GM18502 (cell line): ENCODE results near the gene OXCT2.
"Not testable (repeated sequence)": the region's sequence is repeated elsewhere in the genome, so short reads cannot be mapped to it uniquely, and the experiment has no call there.

Source experiments
- ATAC-seq: cut with Tn5 transposase; IDR thresholded peaks from one replicate; pipeline ENCODE4 v1.9.1; 2021; ENCODE audit warnings: mild to moderate bottlenecking; ENCODE audit not compliant: unreplicated experiment, poor library complexity

The OXCT2 gene

GRCh38 chr1:39787964-39788363, 16.8 kb upstream of the OXCT2 start:
- not testable (repeated sequence) for ATAC-seq

DNA sequence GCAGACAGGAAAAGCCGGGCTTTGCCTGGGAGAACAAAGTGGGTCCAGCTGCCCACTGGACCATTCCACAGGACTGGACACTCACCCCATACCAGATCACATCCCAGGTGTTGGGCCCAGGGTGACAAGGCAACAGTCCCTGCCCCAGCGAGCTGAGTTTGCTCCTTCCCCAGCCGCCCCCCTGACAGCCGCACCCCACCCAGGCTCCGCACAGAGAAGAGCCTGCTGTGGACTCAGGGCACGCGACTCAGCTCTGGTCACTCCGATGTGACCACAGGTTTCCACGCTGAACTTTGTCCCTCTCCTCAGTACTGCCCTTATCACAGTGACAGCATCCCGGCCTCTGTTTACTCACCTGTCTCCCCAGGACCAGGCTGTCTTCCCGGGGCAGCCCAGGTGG, 16.3 kb upstream of the OXCT2 start:
- ATAC-seq = no peak

GRCh38 chr1:39787108-39787375, 15.9 kb upstream of the OXCT2 start:
- not testable (repeated sequence) for ATAC-seq

GRCh38 chr1:39786303-39787107, 15.4 kb upstream of the OXCT2 start:
- ATAC-seq = not testable (repeated sequence)

GRCh38 chr1:39782685-39783084, 11.5 kb upstream of the OXCT2 start:
- not testable (repeated sequence) for ATAC-seq

GRCh38 chr1:39782103-39782502, 11.0 kb upstream of the OXCT2 start:
- no peak for ATAC-seq

GRCh38 chr1:39781349-39781715, 10.2 kb upstream of the OXCT2 start:
- no peak for ATAC-seq

- no peak for ATAC-seq
Measured at GRCh38 chr1:39779821-39780220, 8.7 kb upstream of the OXCT2 start.

DNA sequence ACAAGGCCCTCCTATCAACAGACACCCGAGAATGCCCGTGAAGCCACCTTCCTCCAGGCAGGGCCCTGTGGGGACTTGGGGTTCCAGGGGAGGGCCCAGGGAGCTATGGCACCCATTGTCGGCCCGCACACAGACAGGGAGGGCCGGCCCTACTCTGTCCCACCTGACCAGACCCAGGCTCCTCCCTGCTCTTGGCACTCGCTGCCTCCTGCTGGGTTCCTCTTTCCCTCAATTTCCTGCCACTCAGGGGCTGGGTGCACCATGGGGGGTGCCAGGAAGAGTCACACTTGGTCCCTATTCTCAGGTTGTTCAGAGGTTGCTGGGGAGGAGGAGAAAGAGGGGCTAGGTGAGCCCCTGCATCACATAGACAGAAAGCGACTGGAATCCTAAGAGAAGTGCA, 8.0 kb upstream of the OXCT2 start:
- ATAC-seq = no peak

- ATAC-seq = not testable (repeated sequence)
Measured at GRCh38 chr1:39778463-39779099, 7.4 kb upstream of the OXCT2 start.

GRCh38 chr1:39777896-39778295, 6.7 kb upstream of the OXCT2 start:
- not testable (repeated sequence) for ATAC-seq

- no peak for ATAC-seq
Measured at GRCh38 chr1:39777306-39777705, 6.2 kb upstream of the OXCT2 start.

DNA sequence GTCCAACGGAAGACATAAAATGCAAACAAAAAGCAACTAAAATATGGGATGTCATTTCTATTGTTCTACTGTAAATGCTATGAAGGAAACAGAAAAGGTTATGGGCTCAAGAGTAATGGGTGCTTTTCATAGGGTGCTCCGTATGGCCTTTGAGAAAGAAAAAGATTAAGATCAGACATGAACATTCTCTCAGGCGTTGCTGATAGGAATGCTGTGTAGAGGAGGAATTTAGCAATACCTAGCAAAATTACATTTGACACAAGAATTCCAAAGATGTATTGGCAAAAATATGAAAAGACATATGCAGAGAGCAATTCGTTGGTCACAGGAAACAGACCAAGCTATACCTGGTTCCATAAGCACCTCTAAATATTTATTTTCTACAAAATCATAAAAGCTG, 5.7 kb upstream of the OXCT2 start:
- ATAC-seq = no peak

GRCh38 chr1:39776400-39776713, 5.2 kb upstream of the OXCT2 start:
- no peak for ATAC-seq

DNA sequence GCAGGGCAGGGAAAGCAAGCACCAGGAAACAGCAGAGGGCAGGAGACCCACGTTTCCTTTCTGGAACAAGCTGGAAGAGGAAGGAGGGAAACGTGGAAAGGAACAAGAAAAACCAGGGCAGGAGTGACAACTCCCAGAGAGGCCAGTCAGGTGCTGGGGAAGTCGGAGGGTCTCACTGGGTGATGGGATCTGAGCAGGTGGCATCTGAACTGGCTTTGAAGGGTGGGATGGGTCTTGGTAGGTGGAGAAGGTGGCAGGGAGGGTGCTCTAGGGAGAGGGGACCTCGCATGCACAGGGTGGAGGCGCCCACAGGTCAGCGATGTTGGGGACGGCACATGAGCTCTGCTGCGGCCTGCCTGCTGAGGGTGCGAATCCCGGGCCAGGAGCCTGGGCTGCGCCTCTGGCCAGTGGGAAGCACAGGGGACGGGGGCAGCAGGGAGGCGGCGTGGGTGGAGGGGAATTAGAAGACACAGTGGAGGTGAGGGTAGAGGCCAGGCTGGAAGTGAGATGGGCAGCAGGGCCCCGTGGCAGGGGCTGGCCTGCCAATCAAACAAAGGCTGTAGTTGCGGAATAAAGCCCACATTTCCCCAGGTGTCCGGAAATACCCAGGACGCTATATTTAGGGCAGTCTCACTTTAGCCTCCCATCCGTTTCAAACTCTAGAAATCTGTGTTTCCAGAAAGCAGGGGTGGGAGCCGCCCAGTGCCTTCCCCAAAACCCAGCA, 4.7 kb upstream of the OXCT2 start:
- ATAC-seq = not testable (repeated sequence)

DNA sequence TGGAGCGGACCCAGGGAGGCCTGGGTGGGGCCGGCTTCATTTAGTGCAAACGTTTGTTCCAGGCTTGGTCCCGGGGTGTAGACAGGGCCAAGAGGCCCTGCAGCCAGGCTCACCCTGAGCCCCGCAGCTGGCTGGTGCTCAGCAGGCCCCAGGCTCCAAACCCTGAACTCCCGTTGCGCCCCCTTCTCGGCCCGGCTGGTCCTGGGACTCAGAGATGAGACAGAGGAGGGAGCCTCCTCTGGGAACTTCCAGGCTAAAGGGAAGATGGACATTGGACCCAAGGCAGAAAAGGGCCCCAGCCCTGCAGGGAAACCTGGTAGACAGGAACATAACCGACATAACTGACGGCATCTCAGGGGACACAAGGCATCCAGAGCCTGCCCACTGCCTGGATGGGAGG, 4.0 kb upstream of the OXCT2 start:
- not testable (repeated sequence) for ATAC-seq

DNA sequence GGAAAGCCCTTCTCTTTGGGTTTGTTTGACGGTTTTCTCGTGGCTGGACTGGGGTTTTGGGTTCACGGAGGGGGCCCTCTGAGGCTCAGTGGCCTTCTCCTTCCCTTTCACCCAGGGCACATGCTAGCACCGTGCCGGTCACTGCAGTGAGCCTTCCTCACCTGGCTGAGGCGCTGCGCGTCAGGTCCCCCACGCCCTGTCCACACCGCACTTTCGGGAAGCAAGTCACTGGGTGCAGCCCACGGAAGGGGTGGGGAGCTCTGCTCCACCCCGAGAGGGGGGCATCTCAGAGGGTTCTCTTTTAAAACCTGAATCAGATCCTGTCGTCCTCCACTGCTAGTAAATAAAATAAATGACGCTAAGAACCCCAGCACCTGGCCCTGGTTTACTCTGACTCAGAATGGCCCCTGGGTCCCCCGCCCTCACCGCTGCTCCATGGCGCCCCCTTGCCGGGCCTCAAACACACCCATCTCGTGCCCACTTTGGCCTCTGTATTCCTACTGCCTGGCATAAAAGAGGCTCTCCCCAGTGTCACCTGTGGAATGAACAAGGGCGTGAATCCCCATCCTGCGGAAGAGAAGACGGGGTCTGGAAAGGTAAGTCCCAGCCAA, 2.3 kb upstream of the OXCT2 start:
- ATAC-seq = not testable (repeated sequence)

- ATAC-seq = not testable (repeated sequence)
Measured at GRCh38 chr1:39770100-39771021, 787 bp downstream of the OXCT2 start.

GRCh38 chr1:39769502-39769901, 1.6 kb downstream of the OXCT2 start:
- not testable (repeated sequence) for ATAC-seq

DNA sequence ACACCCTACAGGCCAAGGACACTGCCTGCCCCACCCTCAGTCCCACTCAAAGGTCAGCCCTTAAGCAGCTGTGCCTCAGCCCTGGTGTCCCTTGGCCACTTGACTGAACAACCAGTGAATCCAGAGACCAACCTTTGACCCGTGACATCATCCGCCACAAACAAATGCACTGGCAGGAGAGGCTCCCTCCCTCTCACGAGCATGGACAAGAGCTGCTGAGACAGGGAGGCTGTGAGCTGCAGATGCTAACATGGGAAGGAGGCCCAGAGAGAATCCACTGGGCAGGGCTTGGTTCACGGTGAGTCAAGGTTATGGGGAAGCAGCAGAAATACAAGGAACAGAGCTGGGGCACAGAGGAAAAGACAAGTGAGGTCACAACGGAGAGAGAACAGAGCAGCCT, 4.7 kb downstream of the OXCT2 start:
- not testable (repeated sequence) for ATAC-seq
